Measurements from ENCODE around the gene RHBDD2.
"Not testable (repeated sequence)": the region's sequence is repeated elsewhere in the genome, so short reads cannot be mapped to it uniquely, and the experiment has no call there.

RHBDD2 gene

GRCh38 chr7:75889223-75889825, 10.5 kb downstream of the RHBDD2 start:
- no peak for DNase-seq (ENCODE audit: low read depth, low spot score)

- DNase-seq (ENCODE audit: low read depth, low spot score), result peak; percentile 85
Measured at GRCh38 chr7:75889826-75890225, 11.0 kb downstream of the RHBDD2 start.

- DNase-seq (ENCODE audit: low read depth, low spot score), result not testable (repeated sequence)
Measured at GRCh38 chr7:75891237-75891636, 12.4 kb downstream of the RHBDD2 start.

- no peak for DNase-seq (ENCODE audit: low read depth, low spot score)
Measured at GRCh38 chr7:75891815-75892411, 13.1 kb downstream of the RHBDD2 start.

DNA sequence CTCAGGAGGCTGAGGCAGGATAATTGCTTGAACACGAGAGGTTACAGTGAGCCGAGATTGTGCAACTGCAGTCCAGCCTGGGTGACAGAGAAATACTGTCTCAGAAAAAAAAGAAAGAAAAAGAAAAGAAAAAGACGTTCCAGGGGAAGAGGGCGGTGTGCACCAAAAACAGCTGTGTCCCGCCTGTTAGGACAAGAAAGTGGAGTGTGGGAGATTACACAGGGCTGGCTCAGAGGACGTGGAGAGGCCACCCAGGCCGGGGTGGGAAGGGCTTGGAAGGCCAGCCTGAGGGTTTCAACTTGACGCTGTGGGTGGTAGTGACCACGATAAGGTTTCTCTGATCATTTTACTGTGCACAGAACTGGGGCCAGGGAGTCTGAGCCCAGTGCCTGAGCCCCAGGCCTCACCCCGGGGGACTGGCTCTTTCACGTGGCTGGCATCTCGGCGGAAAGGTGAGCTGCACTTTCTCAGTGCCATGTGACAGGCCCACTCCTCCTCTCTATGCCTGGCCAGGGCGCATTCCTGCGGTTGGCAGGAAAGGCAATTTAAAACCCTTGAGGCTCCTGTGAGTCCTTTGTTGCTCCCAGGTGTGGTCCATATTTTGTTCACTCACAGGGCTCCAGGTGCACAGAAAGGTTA, 13.9 kb downstream of the RHBDD2 start:
- no peak for DNase-seq (ENCODE audit: low read depth, low spot score)

DNA sequence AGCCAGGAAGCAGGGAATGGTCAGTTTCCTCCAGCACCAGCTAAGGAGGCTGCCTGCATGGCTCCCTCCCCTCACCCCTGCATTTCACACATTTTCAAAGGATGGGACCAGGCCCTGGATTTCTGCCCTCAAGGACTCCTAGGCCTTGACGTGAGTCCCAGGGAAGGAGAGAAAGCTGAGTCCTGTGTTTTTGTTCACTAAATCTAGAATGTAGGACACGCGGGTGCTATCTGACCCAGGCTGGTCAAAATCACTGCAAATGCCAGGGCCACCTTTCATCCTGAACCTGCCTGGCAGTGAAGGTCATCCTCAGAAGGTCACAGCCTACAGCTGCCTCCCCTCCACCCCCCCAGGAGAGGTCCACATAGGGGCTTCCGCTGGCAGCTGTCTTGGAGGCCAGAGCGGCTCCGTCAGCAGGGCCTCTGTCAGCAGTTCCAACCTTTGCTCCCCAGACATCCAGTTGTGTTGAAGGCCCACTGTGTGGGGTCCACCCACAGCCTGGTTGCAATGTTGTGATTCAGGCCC, 18.0 kb downstream of the RHBDD2 start:
- no peak for DNase-seq (ENCODE audit: low read depth, low spot score)

- DNase-seq (ENCODE audit: low read depth, low spot score), result no peak
Measured at GRCh38 chr7:75900617-75901315, 21.9 kb downstream of the RHBDD2 start.

DNA sequence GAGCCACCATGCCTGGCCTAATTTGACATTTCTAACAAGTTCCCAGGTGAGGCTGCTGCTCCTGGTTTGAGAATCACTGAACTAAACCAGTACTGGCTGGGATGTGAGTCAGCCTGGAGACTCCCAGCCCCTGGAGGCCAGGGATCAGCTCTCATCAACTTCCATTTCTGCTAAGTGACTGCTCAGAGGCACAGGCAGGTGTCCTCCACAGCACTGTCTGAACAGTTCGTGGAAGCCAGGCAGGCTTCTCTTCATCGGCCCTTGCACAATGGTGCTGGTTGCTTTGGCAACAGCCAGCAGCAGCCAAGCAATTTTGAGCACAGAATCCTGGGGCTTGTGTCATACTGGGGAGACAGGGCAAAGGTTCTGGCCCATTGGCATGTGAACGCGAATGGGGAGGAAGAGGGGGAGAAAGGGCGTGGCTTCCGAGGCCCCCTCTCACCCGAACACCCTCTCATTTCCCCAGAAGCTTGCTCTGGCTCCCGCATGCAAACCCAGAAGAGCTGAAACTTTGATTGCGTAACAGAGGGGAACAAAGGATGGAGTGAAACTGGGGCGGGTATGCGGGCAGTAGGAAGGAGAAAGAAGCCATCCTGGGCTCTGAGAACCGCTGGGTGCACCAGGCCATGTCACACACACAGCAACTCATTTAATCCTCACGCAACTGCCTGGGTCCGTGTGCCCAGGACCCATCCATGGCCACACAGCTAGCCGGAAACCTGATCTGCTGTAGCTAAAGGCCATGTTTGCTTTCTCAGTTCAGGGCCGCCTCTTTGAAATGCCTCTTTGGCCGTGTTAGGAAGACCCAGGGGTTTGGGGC, 27.2 kb downstream of the RHBDD2 start:
- DNase-seq (ENCODE audit: low read depth, low spot score), result peak; percentile 55

GRCh38 chr7:75906991-75907667, 28.3 kb downstream of the RHBDD2 start:
- DNase-seq (ENCODE audit: low read depth, low spot score), result no peak

DNA sequence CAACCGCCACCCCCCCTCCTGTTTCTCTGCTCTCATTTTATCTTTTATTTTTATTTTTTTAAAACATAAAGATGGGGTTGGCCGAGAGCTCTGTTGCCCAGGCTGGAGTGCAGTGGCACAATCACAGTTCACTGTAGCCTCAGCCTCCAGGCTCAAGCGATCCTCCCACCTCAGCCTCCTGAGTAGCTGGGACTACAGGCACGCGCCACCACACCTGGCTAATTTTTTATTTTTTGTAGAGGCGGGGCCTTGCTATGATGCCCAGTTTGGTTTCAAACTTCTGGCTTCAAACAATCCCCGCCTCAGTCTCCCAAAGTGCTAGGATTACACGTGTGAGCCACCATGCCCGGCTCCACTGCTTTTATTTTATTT, 28.8 kb downstream of the RHBDD2 start:
- DNase-seq (ENCODE audit: low read depth, low spot score), result not testable (repeated sequence)

- no peak for DNase-seq (ENCODE audit: low read depth, low spot score)
Measured at GRCh38 chr7:75909521-75910132, 30.8 kb downstream of the RHBDD2 start.

- not testable (repeated sequence) for DNase-seq (ENCODE audit: low read depth, low spot score)
Measured at GRCh38 chr7:75911186-75911585, 32.4 kb downstream of the RHBDD2 start.

GRCh38 chr7:75913437-75913836, 34.6 kb downstream of the RHBDD2 start:
- DNase-seq (ENCODE audit: low read depth, low spot score), result no peak

GRCh38 chr7:75914169-75914654, 35.4 kb downstream of the RHBDD2 start:
- no peak for DNase-seq (ENCODE audit: low read depth, low spot score)

DNA sequence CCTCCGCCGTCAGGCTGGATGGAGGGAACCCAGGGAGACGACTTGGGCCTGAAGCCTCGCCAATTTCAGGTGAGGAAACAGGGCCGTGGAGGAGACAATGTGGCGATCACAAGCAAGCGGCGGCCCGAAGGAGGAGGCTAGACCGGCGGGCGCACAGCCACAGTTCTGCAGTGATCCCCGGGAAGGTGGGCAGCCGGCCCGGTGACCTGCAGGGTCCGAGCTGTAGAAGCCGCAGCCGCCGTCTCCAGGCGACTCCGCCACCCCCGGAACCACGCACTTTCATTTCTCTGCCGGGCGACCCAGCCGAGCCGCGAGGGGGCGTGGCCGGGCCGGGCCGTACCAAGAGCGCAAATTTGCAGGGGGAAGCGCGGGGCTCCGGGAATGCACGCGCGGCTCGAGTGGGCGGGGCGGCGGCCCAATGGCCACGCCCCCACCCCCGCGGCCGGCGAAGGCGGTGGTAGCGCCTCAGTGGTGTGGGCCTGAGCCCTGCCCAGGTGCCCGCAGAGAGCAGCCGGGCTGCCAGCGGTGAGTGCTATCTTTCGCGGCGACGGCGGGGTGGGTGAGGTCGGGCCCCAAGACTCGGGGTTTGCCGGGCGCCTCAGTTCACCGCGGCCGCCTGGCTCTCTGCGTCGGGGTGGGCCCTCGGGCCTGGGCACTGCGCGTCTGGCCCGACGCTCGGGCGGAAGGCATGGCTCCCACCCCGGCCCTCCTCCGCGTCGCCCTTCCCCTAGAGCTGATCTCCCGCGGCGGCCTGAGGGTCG, 36.0 kb downstream of the RHBDD2 start, which contains the start of gene POR:
POR (plus strand) TSS at position 501 of the 761 bp plus-strand sequence. CDS start 38,847 bp downstream, outside the sequence.
- DNase-seq (ENCODE audit: low read depth, low spot score), result peak; percentile 98

- DNase-seq (ENCODE audit: low read depth, low spot score), result peak; percentile 44
Measured at GRCh38 chr7:75915416-75916156, 36.8 kb downstream of the RHBDD2 start.

GRCh38 chr7:75916259-75916658, 37.4 kb downstream of the RHBDD2 start:
- no peak for DNase-seq (ENCODE audit: low read depth, low spot score)

All from astrocyte of the hippocampus (primary cell).